ENCODE data around the gene RPL7A.
"Not testable (repeated sequence)": the region's sequence is repeated elsewhere in the genome, so short reads cannot be mapped to it uniquely, and the experiment has no call there.

The RPL7A gene

GRCh38 chr9:133317551-133317950 lies 30.5 kb upstream of the RPL7A start:
- not testable (repeated sequence) for H3K36me3 ChIP-seq (ENCODE audit: insufficient read depth, low read length); H3K4me3 ChIP-seq (ENCODE audit: low read length); H2AFZ ChIP-seq (ENCODE audit: low read depth, low read length); H3K27me3 ChIP-seq (ENCODE audit: insufficient read depth, low read length); H3K4me1 ChIP-seq (ENCODE audit: insufficient read depth, low read length); H3K9me3 ChIP-seq (ENCODE audit: low read length)

GRCh38 chr9:133320421-133320881 lies 27.6 kb upstream of the RPL7A start:
- Histone ChIP-seq H3K4me1 (ENCODE audit: insufficient read depth, low read length) (no peaks in the 10 kb centered on the region), H2AFZ (ENCODE audit: low read depth, low read length) (no peak overlapping the region), H3K4me3 (ENCODE audit: low read length) (no peak overlapping the region), H3K36me3 (ENCODE audit: insufficient read depth, low read length) (no peaks in the 10 kb centered on the region), H3K9me3 (ENCODE audit: low read length) (no peaks in the 10 kb centered on the region), H3K27me3 (ENCODE audit: insufficient read depth, low read length) (no peaks in the 10 kb centered on the region)

- no peak overlapping the region for H2AFZ ChIP-seq (ENCODE audit: low read depth, low read length)
- H3K4me3 ChIP-seq (ENCODE audit: low read length), result no peak overlapping the region
- H3K36me3 ChIP-seq (ENCODE audit: insufficient read depth, low read length), result no peaks in the 10 kb centered on the region
- no peaks in the 10 kb centered on the region for H3K4me1 ChIP-seq (ENCODE audit: insufficient read depth, low read length)
- H3K27me3 ChIP-seq (ENCODE audit: insufficient read depth, low read length), result no peaks in the 10 kb centered on the region
- H3K9me3 ChIP-seq (ENCODE audit: low read length), result no peaks in the 10 kb centered on the region
Measured at GRCh38 chr9:133321411-133321935, 26.5 kb upstream of the RPL7A start.

DNA sequence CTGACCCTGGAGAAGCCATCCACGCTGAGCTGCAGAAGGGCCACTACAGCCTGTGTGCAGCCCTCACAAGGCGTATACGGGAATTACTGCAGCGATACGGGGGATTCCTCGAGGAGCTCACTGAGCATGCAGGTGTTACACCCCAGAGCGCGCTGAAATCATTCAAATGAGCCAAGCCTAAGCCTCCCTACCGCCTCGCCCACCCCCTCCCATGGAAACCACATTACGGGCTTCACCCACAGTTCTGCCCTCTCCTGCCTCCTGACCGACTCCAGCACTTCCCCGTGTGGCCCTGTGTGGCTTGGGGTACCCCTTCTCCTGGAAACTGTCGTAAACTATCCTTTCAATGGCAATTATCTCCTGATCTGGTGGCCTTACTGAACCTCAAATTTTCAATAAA lies 25.3 kb upstream of the RPL7A start:
- no peak overlapping the region for H3K4me3 ChIP-seq (ENCODE audit: low read length)
- no peaks in the 10 kb centered on the region for H3K27me3 ChIP-seq (ENCODE audit: insufficient read depth, low read length)
- no peaks in the 10 kb centered on the region for H3K36me3 ChIP-seq (ENCODE audit: insufficient read depth, low read length)
- H3K4me1 ChIP-seq (ENCODE audit: insufficient read depth, low read length), result no peaks in the 10 kb centered on the region
- no peak overlapping the region for H2AFZ ChIP-seq (ENCODE audit: low read depth, low read length)
- H3K9me3 ChIP-seq (ENCODE audit: low read length), result no peaks in the 10 kb centered on the region

GRCh38 chr9:133323211-133323610 lies 24.8 kb upstream of the RPL7A start:
- no peak overlapping the region for H2AFZ ChIP-seq (ENCODE audit: low read depth, low read length)
- no peak overlapping the region for H3K4me3 ChIP-seq (ENCODE audit: low read length)
- no peaks in the 10 kb centered on the region for H3K9me3 ChIP-seq (ENCODE audit: low read length)
- no peaks in the 10 kb centered on the region for H3K4me1 ChIP-seq (ENCODE audit: insufficient read depth, low read length)
- H3K27me3 ChIP-seq (ENCODE audit: insufficient read depth, low read length), result no peaks in the 10 kb centered on the region
- no peaks in the 10 kb centered on the region for H3K36me3 ChIP-seq (ENCODE audit: insufficient read depth, low read length)

GRCh38 chr9:133323991-133324703 lies 23.9 kb upstream of the RPL7A start:
- H3K9me3 ChIP-seq (ENCODE audit: low read length), result no peaks in the 10 kb centered on the region

GRCh38 chr9:133327021-133327420 lies 21.0 kb upstream of the RPL7A start:
- H3K9me3 ChIP-seq (ENCODE audit: low read length); H3K4me3 ChIP-seq (ENCODE audit: low read length); H3K4me1 ChIP-seq (ENCODE audit: insufficient read depth, low read length); H2AFZ ChIP-seq (ENCODE audit: low read depth, low read length); H3K27me3 ChIP-seq (ENCODE audit: insufficient read depth, low read length): not testable (repeated sequence)
- peaks cover 19% of the 10 kb centered on the region for H3K36me3 ChIP-seq (ENCODE audit: insufficient read depth, low read length)

More at GRCh38 chr9:133323991-133324703, 23.9 kb upstream of the RPL7A start:
- Histone ChIP-seq H2AFZ (ENCODE audit: low read depth, low read length) (no peak overlapping the region), H3K4me3 (ENCODE audit: low read length) (no peak overlapping the region), H3K36me3 (ENCODE audit: insufficient read depth, low read length) (peaks cover under 1% of the 10 kb centered on the region), H3K4me1 (ENCODE audit: insufficient read depth, low read length) (no peaks in the 10 kb centered on the region), H3K27me3 (ENCODE audit: insufficient read depth, low read length) (no peaks in the 10 kb centered on the region)

- Histone ChIP-seq H3K4me3 (ENCODE audit: low read length) (no peak overlapping the region), H2AFZ (ENCODE audit: low read depth, low read length) (no peak overlapping the region), H3K9me3 (ENCODE audit: low read length) (no peaks in the 10 kb centered on the region), H3K27me3 (ENCODE audit: insufficient read depth, low read length) (no peaks in the 10 kb centered on the region), H3K4me1 (ENCODE audit: insufficient read depth, low read length) (no peaks in the 10 kb centered on the region), H3K36me3 (ENCODE audit: insufficient read depth, low read length) (peaks cover 29% of the 10 kb centered on the region)
Measured at GRCh38 chr9:133327834-133328484, 20.1 kb upstream of the RPL7A start.

GRCh38 chr9:133329306-133330156 lies 18.5 kb upstream of the RPL7A start:
- H3K27me3 ChIP-seq (ENCODE audit: insufficient read depth, low read length); H2AFZ ChIP-seq (ENCODE audit: low read depth, low read length); H3K4me3 ChIP-seq (ENCODE audit: low read length); H3K9me3 ChIP-seq (ENCODE audit: low read length); H3K4me1 ChIP-seq (ENCODE audit: insufficient read depth, low read length): not testable (repeated sequence)
- peaks cover 43% of the 10 kb centered on the region for H3K36me3 ChIP-seq (ENCODE audit: insufficient read depth, low read length)

- H3K27me3 ChIP-seq (ENCODE audit: insufficient read depth, low read length), result no peaks in the 10 kb centered on the region
- H2AFZ ChIP-seq (ENCODE audit: low read depth, low read length), result no peak overlapping the region
- H3K4me3 ChIP-seq (ENCODE audit: low read length), result no peak overlapping the region
- H3K4me1 ChIP-seq (ENCODE audit: insufficient read depth, low read length), result peaks cover 11% of the 10 kb centered on the region
- peaks cover 47% of the 10 kb centered on the region for H3K36me3 ChIP-seq (ENCODE audit: insufficient read depth, low read length)
- no peaks in the 10 kb centered on the region for H3K9me3 ChIP-seq (ENCODE audit: low read length)
Measured at GRCh38 chr9:133331221-133331620, 16.8 kb upstream of the RPL7A start.

DNA sequence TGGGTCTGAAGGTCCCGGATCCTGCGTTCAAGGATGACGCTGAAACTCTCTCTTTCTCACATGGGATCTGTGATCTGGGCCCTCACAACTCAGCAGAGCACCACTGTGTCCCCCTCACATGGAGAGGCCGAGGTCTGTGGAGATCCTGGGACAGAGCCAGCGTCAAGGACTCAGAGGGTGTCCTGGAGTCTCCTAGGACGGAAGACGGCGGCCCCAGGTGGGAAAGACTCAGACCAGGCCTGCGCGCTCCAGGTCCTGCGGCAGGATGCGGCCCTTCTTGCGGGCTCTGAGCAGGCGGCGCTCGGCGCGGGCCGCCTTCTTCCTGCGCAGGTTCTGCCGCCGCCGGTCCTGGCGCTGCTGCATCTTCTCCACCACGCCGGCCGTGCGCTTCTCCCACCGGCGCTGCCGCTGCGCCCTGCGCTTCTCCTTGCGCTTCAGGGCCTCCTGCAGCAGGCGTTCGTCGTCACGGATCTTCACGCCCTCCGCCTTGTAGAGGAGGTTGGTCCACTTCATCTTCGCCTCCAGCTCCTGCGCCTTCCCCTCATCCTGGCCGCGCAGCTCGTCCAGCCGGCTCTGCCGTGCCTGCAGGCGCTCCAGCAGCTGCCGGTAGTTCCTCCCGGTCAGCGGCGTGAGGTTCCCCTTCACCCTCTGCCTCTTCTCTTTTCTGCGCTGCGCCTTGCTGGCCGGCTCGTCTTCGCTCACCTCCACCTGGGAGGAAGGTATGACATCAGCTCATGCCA lies 16.2 kb upstream of the RPL7A start:
- H3K4me1 ChIP-seq (ENCODE audit: insufficient read depth, low read length), result peaks cover 15% of the 10 kb centered on the region
- peaks cover 47% of the 10 kb centered on the region for H3K36me3 ChIP-seq (ENCODE audit: insufficient read depth, low read length)
- no peak overlapping the region for H3K4me3 ChIP-seq (ENCODE audit: low read length)

DNA sequence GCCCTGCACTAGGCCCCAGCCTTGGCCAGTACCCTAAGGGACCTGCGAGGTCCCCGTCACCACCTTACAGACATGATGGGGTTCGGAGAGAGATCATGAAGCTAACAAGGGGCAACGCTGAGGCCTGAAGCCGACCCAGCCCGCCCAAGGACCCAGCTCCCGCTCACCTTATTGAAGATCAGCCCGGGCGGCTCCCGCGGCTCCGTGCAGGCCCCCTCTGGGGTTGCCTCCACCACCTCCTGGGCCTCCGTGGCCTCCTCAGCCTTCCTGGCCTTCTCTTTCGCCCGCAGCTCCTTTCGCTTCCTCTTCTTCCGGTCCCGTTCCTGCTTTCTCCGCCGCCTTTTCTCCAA lies 15.7 kb upstream of the RPL7A start:
- H3K9me3 ChIP-seq (ENCODE audit: low read length), result no peaks in the 10 kb centered on the region
- H3K4me3 ChIP-seq (ENCODE audit: low read length), result no peak overlapping the region
- H2AFZ ChIP-seq (ENCODE audit: low read depth, low read length), result no peak overlapping the region
- no peaks in the 10 kb centered on the region for H3K27me3 ChIP-seq (ENCODE audit: insufficient read depth, low read length)
- peaks cover 15% of the 10 kb centered on the region for H3K4me1 ChIP-seq (ENCODE audit: insufficient read depth, low read length)
- peaks cover 47% of the 10 kb centered on the region for H3K36me3 ChIP-seq (ENCODE audit: insufficient read depth, low read length)

More for the DNA sequence above, 16.2 kb upstream of the RPL7A start:
- Histone ChIP-seq H2AFZ (ENCODE audit: low read depth, low read length) (no peak overlapping the region), H3K9me3 (ENCODE audit: low read length) (no peaks in the 10 kb centered on the region), H3K27me3 (ENCODE audit: insufficient read depth, low read length) (no peaks in the 10 kb centered on the region)

Measured in neuron (in vitro differentiated cells).